GM19324 (cell line): ENCODE data around the gene TMEM170B.

Experiments
- ATAC-seq: cut with Tn5 transposase; IDR thresholded peaks from one replicate; pipeline ENCODE4 v1.9.1; 2021; ENCODE audit warnings: mild to moderate bottlenecking, moderate library complexity; ENCODE audit not compliant: unreplicated experiment, low FRiP score

TMEM170B gene

GRCh38 chr6:11609324-11610071, 71.9 kb downstream of the TMEM170B start:
- no peak for ATAC-seq

GRCh38 chr6:11613336-11613735, 75.8 kb downstream of the TMEM170B start:
- ATAC-seq, result no peak

GRCh38 chr6:11613858-11614257, 76.3 kb downstream of the TMEM170B start:
- ATAC-seq, result no peak

- ATAC-seq, result no peak
These were observed 77.1 kb downstream of the TMEM170B start for GRCh38 chr6:11614534-11615213.

- no peak for ATAC-seq
These were observed 77.7 kb downstream of the TMEM170B start for GRCh38 chr6:11615214-11615602.

- ATAC-seq, result no peak
These were observed 78.7 kb downstream of the TMEM170B start for GRCh38 chr6:11616200-11616611.

GRCh38 chr6:11618533-11618932, 81.0 kb downstream of the TMEM170B start:
- no peak for ATAC-seq

GRCh38 chr6:11621119-11621518, 83.6 kb downstream of the TMEM170B start:
- ATAC-seq, result no peak

- ATAC-seq, result no peak
These were observed 84.6 kb downstream of the TMEM170B start for GRCh38 chr6:11622156-11622555.

GRCh38 chr6:11623272-11623671, 85.7 kb downstream of the TMEM170B start:
- no peak for ATAC-seq

GRCh38 chr6:11625302-11625701, 87.8 kb downstream of the TMEM170B start:
- ATAC-seq, result no peak

- ATAC-seq, result no peak
These were observed 88.8 kb downstream of the TMEM170B start for GRCh38 chr6:11626356-11626755.

GRCh38 chr6:11628562-11628961, 91.0 kb downstream of the TMEM170B start:
- ATAC-seq, result no peak

- no peak for ATAC-seq
These were observed 93.5 kb downstream of the TMEM170B start for GRCh38 chr6:11631008-11631407.

GRCh38 chr6:11631539-11631938, 94.0 kb downstream of the TMEM170B start:
- no peak for ATAC-seq

- no peak for ATAC-seq
These were observed 94.7 kb downstream of the TMEM170B start for GRCh38 chr6:11632231-11632630.

GRCh38 chr6:11632795-11633511, 95.4 kb downstream of the TMEM170B start:
- no peak for ATAC-seq
